T-cell (primary cell): ENCODE measurements around the gene PABPC4L. TPM values are rescaled to one million over a fixed set of nuclear protein-coding genes. Genes with fewer than 3 reads are reported as not detected.
"Not testable (repeated sequence)": the region's sequence is repeated elsewhere in the genome, so short reads cannot be mapped to it uniquely, and the experiment has no call there.

Source experiments
- ATAC-seq, 4 experiments: fragments of 200-7000 bp in 3 of 4; fragments of 150-1000 bp in 1 of 4; cut with Tn5 transposase; replicated peaks in 1 of 4; 1 replicate in 3 of 4; 2 replicates in 1 of 4; pipeline ENCODE4 v1.10.0; 2021; ENCODE audit warnings: moderate library complexity in 3 of 4, mild to moderate bottlenecking in 2 of 4, moderate number of reproducible peaks in 1 of 4
- CTCF ChIA-PET, 2 donors: fragments of 300-600 bp; sonication (Branson Sonifier 250); formaldehyde crosslinking; loops; one replicate each; lab custom pipeline; 2022; ENCODE audit warnings: antibody characterized with exemption in 2 of 2; lab: Charles Lee
- POLR2A ChIA-PET, 2 donors: fragments of 300-600 bp; sonication (Branson Sonifier 250); formaldehyde crosslinking; loops; one replicate each; lab custom pipeline; 2022; ENCODE audit warnings: antibody characterized with exemption in 2 of 2; lab: Charles Lee
- DNase-seq, 35 experiments: peaks; one replicate each; pipeline versions ENCODE4 v3.0.0 to v3.0.0-alpha.2; 2013 to 2023
- H3K27ac ChIP-seq: one replicate; pipeline ENCODE4 v1.5.1; 2013; ENCODE audit warnings: low read length
- H3K27me3 ChIP-seq, 2 experiments: replicated peaks in 1 of 2; 1 replicate in 1 of 2; 2 replicates in 1 of 2; pipeline versions ENCODE4 v1.6.1 to v1.7.0; 2013; ENCODE audit warnings: low read length in 1 of 2, mixed read lengths in 1 of 2; ENCODE audit not compliant: control insufficient read depth in 2 of 2, insufficient read depth in 2 of 2; ENCODE audit errors: extremely low read depth in 1 of 2
- H3K36me3 ChIP-seq, 2 donors: 1 replicate in 1 of 2; 2 replicates in 1 of 2; pipeline versions ENCODE4 v1.6.1 to v1.7.0; 2013; ENCODE audit warnings: low read length in 1 of 2; ENCODE audit not compliant: control insufficient read depth in 2 of 2, insufficient read depth in 1 of 2; ENCODE audit errors: extremely low read depth in 1 of 2
- H3K4me1 ChIP-seq, 2 experiments: 1 replicate in 1 of 2; 2 replicates in 1 of 2; pipeline versions ENCODE4 v1.6.1 to v1.7.0; 2013; ENCODE audit warnings: low read length in 2 of 2, mixed read lengths in 1 of 2; ENCODE audit not compliant: insufficient read depth in 2 of 2, control insufficient read depth in 1 of 2; ENCODE audit errors: extremely low read depth in 1 of 2
- H3K4me3 ChIP-seq, 2 donors: 1 replicate in 1 of 2; 2 replicates in 1 of 2; pipeline versions ENCODE4 v1.5.1 to v1.7.0; 2013; ENCODE audit warnings: mild to moderate bottlenecking in 2 of 2, low read length in 1 of 2, moderate library complexity in 1 of 2; ENCODE audit not compliant: control insufficient read depth in 1 of 2; ENCODE audit errors: extremely low read depth in 1 of 2
- H3K9me3 ChIP-seq: 2 replicates; pipeline ENCODE4 v1.7.0; 2013
- H3K27ac Mint-ChIP-seq, 2 donors: one replicate each; pipeline ENCODE4 v1.8.0; 2020 to 2021; ENCODE audit warnings: mild to moderate bottlenecking in 2 of 2, mixed read lengths in 2 of 2
- H3K27me3 Mint-ChIP-seq, 2 donors: one replicate each; pipeline ENCODE4 v1.8.0; 2021 to 2022; ENCODE audit warnings: mixed read lengths in 2 of 2
- H3K36me3 Mint-ChIP-seq: one replicate; pipeline ENCODE4 v1.8.0; 2021; ENCODE audit warnings: mixed read lengths
- H3K4me1 Mint-ChIP-seq, 3 donors: one replicate each; pipeline ENCODE4 v1.8.0; 2020 to 2022; ENCODE audit warnings: mixed read lengths in 3 of 3, mild to moderate bottlenecking in 1 of 3
- H3K4me3 Mint-ChIP-seq, 3 donors: one replicate each; pipeline ENCODE4 v1.8.0; 2020 to 2022; ENCODE audit warnings: mild to moderate bottlenecking in 3 of 3, mixed read lengths in 3 of 3, moderate library complexity in 3 of 3
- H3K9me3 Mint-ChIP-seq, 3 donors: one replicate each; pipeline ENCODE4 v1.8.0; 2020 to 2022; ENCODE audit warnings: mixed read lengths in 3 of 3
- whole genome bisulfite sequencing: methylation state at CpG from one replicate; pipeline ENCODE4 v1.1.5; 2013; ENCODE audit warnings: missing lambda C conversion rate; ENCODE audit not compliant: insufficient coverage; 5-methylcytosine and 5-hydroxymethylcytosine counted together
- total RNA-seq, 35 experiments: library from RNA in 6 of 35; stranded (reverse) in 6 of 35; fragments of 120-200 nt in 1 of 35; gene quantifications; one replicate each; pipeline versions ENCODE4 v1.2.1 to v1.2.4 and lab custom pipeline; 2013 to 2026

PABPC4L gene
- total RNA-seq, 5 donors from 2014 or later (not counting 1 experiment from before 2014, with no cell fraction given) = 0.06 TPM; not detected in 4

GRCh38 chr4:134207955-134208354 lies 6.4 kb upstream of the PABPC4L start:
- H3K9me3 Mint-ChIP-seq = peaks cover 5 to 13% (median 8%) of the 10 kb centered on the region in 3 donors
- H3K27ac ChIP-seq, ATAC-seq, H3K4me3 ChIP-seq, H3K9me3 ChIP-seq, H3K27me3 ChIP-seq, H3K4me3 Mint-ChIP-seq, DNase-seq, H3K27ac Mint-ChIP-seq, H3K36me3 ChIP-seq, POLR2A ChIA-PET, CTCF ChIA-PET, H3K27me3 Mint-ChIP-seq, H3K4me1 Mint-ChIP-seq, H3K36me3 Mint-ChIP-seq, H3K4me1 ChIP-seq: not testable (repeated sequence)
- 92% methylated on average over 2 of the region's 11 CpGs for WGBS

- no peaks in the 10 kb centered on the region for H3K27me3 Mint-ChIP-seq
- H3K4me1 Mint-ChIP-seq = no peaks in the 10 kb centered on the region
- WGBS = 58% methylated on average over 3 of the region's 8 CpGs
- no peak for DNase-seq
- no peak overlapping the region for H3K27ac Mint-ChIP-seq
- H3K9me3 ChIP-seq = no peaks in the 10 kb centered on the region
- no peak overlapping the region for H3K4me3 ChIP-seq
- H3K27me3 ChIP-seq = peaks cover 0 to 5% of the 10 kb centered on the region in 2 experiments
- peaks cover 4 to 15% (median 5%) of the 10 kb centered on the region in 3 donors for H3K9me3 Mint-ChIP-seq
- ChIA-PET POLR2A (no interaction called here), CTCF (no interaction called here)
- no peak overlapping the region for H3K4me3 Mint-ChIP-seq
- no peaks in the 10 kb centered on the region for H3K36me3 Mint-ChIP-seq
- H3K36me3 ChIP-seq = no peaks in the 10 kb centered on the region
- no peak overlapping the region for H3K27ac ChIP-seq
- no peak for ATAC-seq
- no peaks in the 10 kb centered on the region for H3K4me1 ChIP-seq
Measured at GRCh38 chr4:134202166-134202956, 772 bp upstream of the PABPC4L start.

- DNase-seq = no peak
- H3K36me3 Mint-ChIP-seq = no peaks in the 10 kb centered on the region
- no peaks in the 10 kb centered on the region for H3K4me1 ChIP-seq
- peak overlapping the region in 1 of 2 donors; percentile 69 for H3K4me3 ChIP-seq
- peaks cover 0 to 5% of the 10 kb centered on the region in 2 experiments for H3K27me3 ChIP-seq
- peaks cover 0 to 6% (median 0%) of the 10 kb centered on the region in 3 donors for H3K9me3 Mint-ChIP-seq
- H3K4me1 Mint-ChIP-seq = no peaks in the 10 kb centered on the region
- POLR2A ChIA-PET = no interaction called here
- WGBS = 93% methylated on average over 9 of the region's 10 CpGs
- CTCF ChIA-PET = no interaction called here
- no peak for ATAC-seq
- H3K9me3 ChIP-seq = no peaks in the 10 kb centered on the region
- H3K27ac Mint-ChIP-seq = no peak overlapping the region
- H3K4me3 Mint-ChIP-seq = no peak overlapping the region
- no peak overlapping the region for H3K27ac ChIP-seq
- H3K36me3 ChIP-seq = no peaks in the 10 kb centered on the region
- H3K27me3 Mint-ChIP-seq = no peaks in the 10 kb centered on the region
Measured at GRCh38 chr4:134200811-134201215, 776 bp downstream of the PABPC4L start.

GRCh38 chr4:134189949-134190348 lies 11.6 kb downstream of the PABPC4L start:
- Histone ChIP-seq H3K36me3 (no peaks in the 10 kb centered on the region), H3K27ac (no peak overlapping the region), H3K4me1 (no peaks in the 10 kb centered on the region), H3K9me3 (no peaks in the 10 kb centered on the region), H3K4me3 (no peak overlapping the region), H3K27me3 (no peaks in the 10 kb centered on the region)
- H3K27ac Mint-ChIP-seq = no peak overlapping the region
- no peaks in the 10 kb centered on the region for H3K36me3 Mint-ChIP-seq
- H3K9me3 Mint-ChIP-seq = peaks cover 9 to 20% (median 16%) of the 10 kb centered on the region in 3 donors
- no peak overlapping the region for H3K4me3 Mint-ChIP-seq
- ATAC-seq (no peak), DNase-seq (no peak)
- WGBS = no CpG with 5 or more reads among the region's 1 CpG
- ChIA-PET CTCF (no interaction called here), POLR2A (no interaction called here)
- no peaks in the 10 kb centered on the region for H3K27me3 Mint-ChIP-seq
- H3K4me1 Mint-ChIP-seq = no peaks in the 10 kb centered on the region

- H3K4me1 Mint-ChIP-seq = no peaks in the 10 kb centered on the region
- H3K27me3 Mint-ChIP-seq = no peaks in the 10 kb centered on the region
- POLR2A ChIA-PET = no interaction called here
- ATAC-seq (no peak), DNase-seq (no peak)
- H3K27ac Mint-ChIP-seq = no peak overlapping the region
- peaks cover 11 to 20% (median 13%) of the 10 kb centered on the region in 3 donors for H3K9me3 Mint-ChIP-seq
- no peaks in the 10 kb centered on the region for H3K9me3 ChIP-seq
- H3K4me1 ChIP-seq = no peaks in the 10 kb centered on the region
- no CpG with 5 or more reads among the region's 1 CpG for WGBS
- no peaks in the 10 kb centered on the region for H3K27me3 ChIP-seq
- H3K36me3 Mint-ChIP-seq = no peaks in the 10 kb centered on the region
- no peak overlapping the region for H3K4me3 Mint-ChIP-seq
- CTCF ChIA-PET = no interaction called here
- no peaks in the 10 kb centered on the region for H3K36me3 ChIP-seq
- no peak overlapping the region for H3K27ac ChIP-seq
- H3K4me3 ChIP-seq = no peak overlapping the region
Measured at GRCh38 chr4:134189480-134189879, 12.1 kb downstream of the PABPC4L start.

- Mint-ChIP-seq H3K36me3 (no peaks in the 10 kb centered on the region), H3K27me3 (no peaks in the 10 kb centered on the region), H3K9me3 (peaks cover 19 to 46% (median 28%) of the 10 kb centered on the region in 3 donors), H3K4me1 (no peaks in the 10 kb centered on the region), H3K4me3 (no peak overlapping the region), H3K27ac (no peak overlapping the region)
- no peaks in the 10 kb centered on the region for H3K27me3 ChIP-seq
- no peak overlapping the region for H3K27ac ChIP-seq
- ChIA-PET POLR2A (no interaction called here), CTCF (no interaction called here)
- H3K9me3 ChIP-seq = no peaks in the 10 kb centered on the region
- no peaks in the 10 kb centered on the region for H3K36me3 ChIP-seq
- no peak overlapping the region for H3K4me3 ChIP-seq
- H3K4me1 ChIP-seq = no peaks in the 10 kb centered on the region
- no peak for ATAC-seq
- no peak for DNase-seq
Measured at GRCh38 chr4:134178706-134179105, 22.9 kb downstream of the PABPC4L start.
